Measurements from ENCODE around the gene ZNF816.
"Not testable (repeated sequence)": the region's sequence is repeated elsewhere in the genome, so short reads cannot be mapped to it uniquely, and the experiment has no call there.

ZNF816 gene

GRCh38 chr19:52959613-52960295 is 2.9 kb downstream of the ZNF816 start:
- DNase-seq, result no peak

- DNase-seq, result no peak
Measured at GRCh38 chr19:52957591-52957990, 5.1 kb downstream of the ZNF816 start.

GRCh38 chr19:52956917-52957316 is 5.8 kb downstream of the ZNF816 start:
- DNase-seq, result no peak

GRCh38 chr19:52949422-52949821 is 13.3 kb downstream of the ZNF816 start:
- no peak for DNase-seq

- DNase-seq, result no peak
Measured at GRCh38 chr19:52948025-52948770, 14.5 kb downstream of the ZNF816 start.

DNA sequence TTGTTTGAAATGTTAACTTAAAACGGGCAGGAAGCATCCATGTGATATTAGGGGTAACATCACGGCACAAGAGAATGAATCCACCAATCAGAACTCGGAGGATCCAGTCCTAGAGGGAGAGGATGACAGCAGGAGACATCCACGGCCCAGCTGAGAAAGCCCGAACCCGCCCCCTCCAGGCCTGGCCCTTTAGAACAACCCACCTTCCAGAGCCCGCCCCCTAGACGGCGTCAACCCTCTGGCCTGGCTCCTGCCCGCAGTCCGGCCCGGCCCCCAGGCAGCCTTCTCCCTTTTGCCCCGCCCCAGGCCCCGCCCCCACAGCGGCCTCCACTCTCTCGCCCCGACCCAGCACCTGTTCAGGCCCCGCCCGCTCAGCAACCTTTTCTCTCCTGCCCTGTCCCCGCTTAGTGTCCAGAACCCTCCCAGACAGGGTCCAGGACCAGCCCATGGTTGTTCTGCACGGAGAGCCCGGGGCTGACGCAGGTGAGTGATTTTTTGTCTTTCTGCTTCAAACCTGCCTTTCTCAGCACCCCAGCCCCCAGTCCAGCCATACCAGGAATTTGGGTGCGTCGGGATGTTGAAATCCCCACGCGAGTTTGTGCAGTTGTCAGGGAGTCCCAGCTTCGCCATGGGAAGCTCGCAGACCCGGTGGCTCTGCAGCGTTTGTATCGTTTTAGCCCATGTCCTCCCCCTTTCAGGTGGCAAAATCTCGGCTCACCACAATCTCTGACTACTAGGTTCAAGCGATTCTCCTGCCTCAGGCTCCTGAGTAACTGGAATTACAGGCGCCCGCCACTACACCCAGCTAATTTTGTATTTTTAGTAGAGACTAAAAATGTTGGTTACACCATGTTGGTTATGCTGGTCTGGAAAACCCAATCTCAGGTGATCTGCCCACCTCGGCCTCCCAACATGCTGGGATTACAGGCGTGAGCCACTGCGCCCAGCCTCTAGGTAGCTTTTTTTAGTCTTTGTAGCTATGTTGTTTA is 16.1 kb downstream of the ZNF816 start:
- peak in 1 of 2 donors; percentile 2 for DNase-seq

- no peak for DNase-seq
Measured at GRCh38 chr19:52945652-52946321, 16.9 kb downstream of the ZNF816 start.

DNA sequence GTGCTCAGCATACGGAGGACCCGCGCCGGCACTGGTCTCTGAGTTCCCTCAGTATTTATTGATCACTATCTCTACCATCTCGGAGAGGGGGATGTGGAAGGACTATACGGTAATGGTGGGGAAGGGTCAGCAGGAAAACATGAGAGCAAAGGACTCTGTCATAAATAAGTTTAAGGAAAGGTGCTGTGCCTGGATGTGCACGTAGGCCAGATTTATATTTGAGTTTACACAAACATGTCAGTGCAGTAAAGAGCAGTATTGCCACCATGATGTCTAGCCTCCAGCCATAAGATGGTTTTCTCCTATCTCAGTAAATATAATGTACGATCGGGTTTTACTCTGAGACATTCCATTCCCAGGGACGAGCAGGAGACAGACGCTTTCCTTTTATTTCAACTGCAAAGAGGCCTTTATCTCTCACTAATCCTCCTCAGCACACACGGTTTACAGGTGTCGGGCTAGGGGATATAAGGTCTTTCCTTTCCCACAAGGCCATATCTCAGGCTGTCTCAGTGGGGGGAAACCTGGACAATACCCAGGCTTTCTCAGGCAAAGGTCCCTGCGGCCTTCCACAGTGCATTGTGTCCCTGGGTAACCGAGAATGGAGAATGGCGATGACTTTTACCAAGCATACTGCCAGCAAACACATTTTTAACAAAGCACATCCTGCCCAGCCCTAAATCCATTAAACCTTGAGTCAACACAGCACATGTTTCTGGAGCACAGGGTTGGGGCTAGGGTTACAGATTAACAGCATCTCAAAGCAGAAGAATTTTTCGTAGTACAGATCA is 17.8 kb downstream of the ZNF816 start:
- DNase-seq, result not testable (repeated sequence)

DNA sequence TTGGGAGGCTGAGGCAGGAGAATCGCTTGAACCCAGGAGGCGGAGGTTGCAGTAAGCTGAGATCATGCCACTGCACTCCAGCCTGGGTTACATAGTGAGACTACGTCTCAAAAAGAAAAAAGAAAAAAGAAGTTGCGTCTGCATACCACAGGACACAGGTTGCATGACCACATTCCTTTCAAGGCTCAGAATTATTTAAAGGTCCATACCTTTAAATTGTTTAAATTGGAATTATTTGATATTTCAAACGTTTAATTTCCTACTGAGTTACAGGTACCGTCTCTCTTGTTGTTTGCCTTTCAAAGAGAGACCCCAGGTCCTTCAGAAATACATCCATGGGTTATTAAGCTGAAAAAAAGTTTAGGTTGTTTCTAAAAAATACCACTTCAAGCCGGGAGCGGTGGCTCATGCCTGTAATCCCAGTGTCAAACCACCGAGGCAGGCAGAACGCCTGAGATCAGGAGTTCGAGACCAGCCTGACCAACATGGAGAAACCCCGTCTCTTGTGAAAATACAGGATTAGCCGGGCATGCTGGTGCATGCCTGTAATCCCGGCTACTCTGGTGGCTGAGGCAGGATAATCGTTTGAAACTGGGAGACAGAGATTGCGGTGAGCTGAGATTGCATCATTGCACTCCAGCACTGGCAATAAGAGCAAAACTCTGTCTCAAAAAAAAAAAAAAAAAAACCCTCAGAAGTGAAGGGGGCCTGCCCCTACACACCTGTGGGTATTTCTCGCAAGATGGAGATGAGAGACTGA is 18.6 kb downstream of the ZNF816 start:
- no peak for DNase-seq

- no peak for DNase-seq
Measured at GRCh38 chr19:52943134-52943883, 19.4 kb downstream of the ZNF816 start.

DNA sequence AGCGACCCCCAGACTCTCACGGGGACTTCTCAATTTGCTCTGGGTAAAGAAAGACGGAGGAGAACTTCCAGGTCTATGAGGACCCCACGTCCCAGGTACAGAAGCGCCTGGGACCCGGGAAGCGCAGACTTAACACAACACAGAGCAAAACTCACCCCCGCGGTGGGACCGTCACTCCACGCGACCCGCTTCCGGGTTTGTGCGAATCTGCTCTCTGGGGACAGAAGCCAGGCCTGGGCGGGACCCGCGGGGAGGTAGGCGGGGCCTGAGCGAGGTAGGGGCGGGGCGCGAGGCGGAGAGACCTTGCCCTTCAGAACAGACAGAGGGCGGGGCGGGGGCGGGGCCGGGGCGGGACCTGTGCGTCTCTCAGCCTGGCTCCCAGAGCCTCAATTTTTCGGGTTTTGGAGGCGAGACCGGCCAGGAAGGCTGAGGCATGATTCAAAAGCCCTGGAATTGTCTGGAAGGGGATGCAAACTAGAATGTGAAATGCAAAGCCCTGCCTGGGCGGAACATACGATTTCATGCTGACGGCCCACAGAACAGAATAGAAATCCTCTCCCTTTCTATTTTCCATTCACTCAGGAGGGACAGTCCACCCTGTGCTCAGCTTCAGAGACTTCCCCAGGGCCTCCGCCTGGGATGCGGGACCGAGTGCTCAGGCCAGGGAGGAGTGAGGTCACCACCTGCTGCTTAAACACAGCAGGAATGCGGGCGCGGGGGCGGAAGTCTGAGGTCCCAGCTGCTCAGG is 20.1 kb downstream of the ZNF816 start:
- DNase-seq, result peak; percentile 92

- DNase-seq, result peak; percentile 21 to 25
Measured at GRCh38 chr19:52941941-52942385, 20.7 kb downstream of the ZNF816 start.

GRCh38 chr19:52941523-52941922 is 21.2 kb downstream of the ZNF816 start:
- DNase-seq, result not testable (repeated sequence)

DNA sequence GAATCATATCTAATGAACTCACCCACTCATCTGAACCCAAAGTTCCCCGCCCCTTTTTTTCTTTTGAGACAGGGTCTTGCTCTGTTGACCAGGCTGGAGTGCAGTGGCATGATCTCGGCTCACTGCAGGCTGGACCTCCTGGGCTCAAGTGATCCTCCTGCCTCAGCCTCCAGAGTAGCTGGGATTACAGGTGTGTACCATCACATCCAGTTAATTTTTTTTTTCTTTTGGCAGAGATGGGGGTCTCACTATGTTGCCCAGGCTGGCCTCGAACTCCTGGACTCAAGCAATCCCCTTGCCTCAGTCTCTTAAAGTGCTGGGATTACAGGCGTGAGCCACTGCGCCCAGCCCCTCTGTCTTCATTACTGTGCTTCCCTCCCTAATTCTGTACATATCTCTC is 21.8 kb downstream of the ZNF816 start:
- DNase-seq, result not testable (repeated sequence)

DNA sequence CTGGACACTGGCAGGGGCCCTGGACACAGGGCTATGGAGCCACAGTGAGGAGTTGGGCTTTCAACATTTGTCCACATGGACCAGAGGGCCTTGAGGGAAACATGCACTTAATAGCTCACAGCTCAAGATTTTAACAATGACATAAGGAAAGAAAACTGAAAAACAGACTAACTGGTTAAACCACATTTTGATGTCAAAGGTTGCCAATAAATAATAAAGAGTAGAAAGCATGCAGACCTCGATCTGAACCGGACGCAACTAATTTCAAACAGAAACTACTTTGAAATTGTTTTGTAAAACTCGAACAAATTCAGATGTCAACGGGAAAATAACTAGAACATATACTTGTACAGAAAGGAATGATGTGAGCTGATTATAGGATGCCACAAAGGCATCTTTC is 23.9 kb downstream of the ZNF816 start:
- no peak for DNase-seq

- DNase-seq, result no peak
Measured at GRCh38 chr19:52936954-52937325, 25.7 kb downstream of the ZNF816 start.

DNA sequence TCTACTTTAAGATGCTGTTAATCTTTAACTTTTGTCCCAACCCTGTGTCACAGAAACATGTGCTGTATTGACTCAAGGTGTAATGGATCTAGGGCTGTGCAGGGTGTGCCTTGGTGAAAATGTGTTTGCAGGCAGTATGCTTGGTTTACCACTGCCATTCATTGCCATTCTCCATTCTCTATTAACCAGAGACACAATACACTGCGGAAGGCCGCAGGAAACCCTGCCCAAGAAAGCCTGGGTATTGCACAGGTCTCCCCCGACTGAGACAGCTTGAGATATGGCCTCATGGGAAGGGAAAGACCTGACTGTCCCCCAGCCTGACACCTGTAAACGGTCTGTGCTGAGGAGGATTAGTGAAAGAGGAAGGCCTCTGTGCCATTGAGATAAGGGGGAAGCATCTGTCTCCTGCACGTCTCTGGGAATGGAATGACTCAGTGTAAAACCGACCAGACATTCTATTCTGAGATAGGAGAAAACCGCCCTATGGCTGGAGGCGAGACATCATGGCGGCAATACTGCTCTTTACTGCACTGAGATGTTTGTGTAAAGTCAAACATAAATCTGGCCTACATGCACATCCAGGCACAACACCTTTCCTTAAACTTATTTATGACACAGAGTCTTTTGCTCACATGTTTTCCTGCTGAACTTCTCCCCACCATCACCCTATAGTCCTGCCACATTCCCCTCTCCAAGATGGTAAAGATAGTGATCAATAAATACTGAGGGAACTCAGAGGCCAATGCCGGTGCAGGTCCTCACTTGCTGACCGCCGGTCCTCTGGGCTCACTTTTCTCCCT is 26.3 kb downstream of the ZNF816 start:
- no peak for DNase-seq

GRCh38 chr19:52935434-52935833 is 27.2 kb downstream of the ZNF816 start:
- no peak for DNase-seq

- not testable (repeated sequence) for DNase-seq
Measured at GRCh38 chr19:52924641-52925040, 38.0 kb downstream of the ZNF816 start.

All from stimulated activated CD4-positive, alpha-beta T cell treated with anti-CD3 and anti-CD28 coated beads, Interleukin-2, amount 100 ng/mL, for 24 hours (primary cell).